ENCODE measurements around the gene NKAIN2. TPM values are rescaled to one million over a fixed set of nuclear protein-coding genes. Genes with fewer than 3 reads are reported as not detected.

The NKAIN2 gene
- polyA plus RNA-seq, 1 of the 3 experiments (the other 2 are of a cell fraction): not detected

- Histone ChIP-seq H2AFZ (ENCODE audit: low read depth) (no peak overlapping the region), H3K4me2 (no peak overlapping the region), H3K36me3 (replicated peaks in 1 of 2; ENCODE audit: control insufficient read depth in 1 of 2, insufficient read depth in 2 of 2, low read length in 1 of 2) (no peaks in the 10 kb centered on the region), H3F3A (replicated peaks; ENCODE audit: insufficient read depth) (no peaks in the 10 kb centered on the region), H3K9me2 (no peaks in the 10 kb centered on the region), H3K27ac (ENCODE audit: low read depth in 2 of 2, low read length in 1 of 2) (no peak overlapping the region), H3K9ac (no peak overlapping the region), H4K20me1 (ENCODE audit: insufficient read depth) (no peaks in the 10 kb centered on the region), H3K79me2 (ENCODE audit: insufficient read depth) (no peaks in the 10 kb centered on the region), H3K4me3 (ENCODE audit: low read depth in 2 of 2, low read length in 1 of 2) (no peak overlapping the region), H3K27me3 (ENCODE audit: insufficient read depth) (no peaks in the 10 kb centered on the region), H3K4me1 (ENCODE audit: control insufficient read depth in 1 of 2, insufficient read depth in 2 of 2, low read depth in 1 of 2, low read length in 1 of 2) (no peaks in the 10 kb centered on the region), H3K9me3 (no peaks in the 10 kb centered on the region)
- POLR2A ChIA-PET: no interaction called here
- DNase-seq: no peak
- TF ChIP-seq TEAD4 (IDR thresholded peaks at IDR 0.05; ENCODE audit: borderline replicate concordance, insufficient read depth) (no peak), RFX5 (IDR thresholded peaks at IDR 0.05; ENCODE audit: low read length) (no peak), TCF12 (IDR thresholded peaks at IDR 0.05) (no peak), NFIC (IDR thresholded peaks at IDR 0.05; ENCODE audit: borderline replicate concordance) (no peak), REST (IDR thresholded peaks at IDR 0.05; ENCODE audit: low read depth, low read length) (no peak), ELF1 (IDR thresholded peaks at IDR 0.05) (no peak), IRF3 (IDR thresholded peaks at IDR 0.05; ENCODE audit: low read depth, low read length) (no peak)
- CTCF ChIA-PET: no interaction called here
These were observed 520.6 kb downstream of the NKAIN2 start for GRCh38 chr6:124324237-124324636.

DNA sequence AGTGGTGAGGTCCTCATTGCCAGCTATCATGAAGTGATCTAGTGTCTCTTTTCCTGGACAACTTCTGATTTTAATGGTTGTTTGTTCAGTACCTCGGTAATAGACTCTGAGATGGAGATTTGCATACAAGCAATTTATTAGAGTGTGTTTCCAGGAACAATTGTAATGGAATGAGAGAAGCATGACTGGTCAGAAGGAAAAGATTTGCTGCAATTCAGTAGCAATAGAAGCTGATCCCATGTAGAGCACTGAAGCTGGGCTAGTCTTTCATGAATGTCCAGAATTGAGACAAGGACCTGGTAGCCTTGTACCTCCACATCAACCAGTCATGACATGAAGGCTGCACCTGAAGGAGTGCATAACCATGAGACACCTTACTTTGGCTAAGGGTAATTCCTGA is 526.5 kb downstream of the NKAIN2 start:
- no peak overlapping the region for H2AFZ ChIP-seq (ENCODE audit: low read depth)
- CTCF ChIA-PET: no interaction called here
- H3F3A ChIP-seq (replicated peaks; ENCODE audit: insufficient read depth): no peaks in the 10 kb centered on the region
- H3K4me2 ChIP-seq: no peak overlapping the region
- H3K27me3 ChIP-seq (ENCODE audit: insufficient read depth): no peaks in the 10 kb centered on the region
- TF ChIP-seq, protein P1, sequence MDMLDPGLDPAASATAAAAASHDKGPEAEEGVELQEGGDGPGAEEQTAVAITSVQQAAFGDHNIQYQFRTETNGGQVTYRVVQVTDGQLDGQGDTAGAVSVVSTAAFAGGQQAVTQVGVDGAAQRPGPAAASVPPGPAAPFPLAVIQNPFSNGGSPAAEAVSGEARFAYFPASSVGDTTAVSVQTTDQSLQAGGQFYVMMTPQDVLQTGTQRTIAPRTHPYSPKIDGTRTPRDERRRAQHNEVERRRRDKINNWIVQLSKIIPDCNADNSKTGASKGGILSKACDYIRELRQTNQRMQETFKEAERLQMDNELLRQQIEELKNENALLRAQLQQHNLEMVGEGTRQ (IDR thresholded peaks at IDR 0.05; ENCODE audit: borderline replicate concordance, low read depth, low read length): no peak
- TF ChIP-seq GATA2 (CRISPR knock-in tag; IDR thresholded peaks at IDR 0.05): no peak
- TF ChIP-seq MAX (IDR thresholded peaks at IDR 0.05; ENCODE audit: low read depth): no peak
- no peak for TF ChIP-seq MEF2A (IDR thresholded peaks at IDR 0.05; ENCODE audit: borderline replicate concordance, low read depth)
- no peak for TF ChIP-seq FOXJ3 (CRISPR knock-in tag; IDR thresholded peaks at IDR 0.05)
- TF ChIP-seq POLR2AphosphoS5 (IDR thresholded peaks at IDR 0.05; ENCODE audit: low read depth, low read length): no peak
- no peak for TF ChIP-seq SMC3 (IDR thresholded peaks at IDR 0.05; ENCODE audit: low read depth, low read length)
- TF ChIP-seq TEAD4 (IDR thresholded peaks at IDR 0.05; ENCODE audit: borderline replicate concordance, insufficient read depth): no peak
- no peak for TF ChIP-seq CHD2 (IDR thresholded peaks at IDR 0.05; ENCODE audit: low read length, partially characterized antibody)
- TF ChIP-seq YY1 (IDR thresholded peaks at IDR 0.05; ENCODE audit: low read depth): no peak
- TF ChIP-seq TCF12 (IDR thresholded peaks at IDR 0.05): no peak
- no peaks in the 10 kb centered on the region for H3K9me3 ChIP-seq
- no peak overlapping the region for H3K4me3 ChIP-seq (ENCODE audit: low read depth in 2 of 2, low read length in 1 of 2)
- WGBS (ENCODE audit: low lambda C conversion rate): 0% methylated on average over 1 of the region's 1 CpG
- no peaks in the 10 kb centered on the region for H3K36me3 ChIP-seq (replicated peaks in 1 of 2; ENCODE audit: control insufficient read depth in 1 of 2, insufficient read depth in 2 of 2, low read length in 1 of 2)
- H3K9me2 ChIP-seq: no peaks in the 10 kb centered on the region
- no peak overlapping the region for H3K9ac ChIP-seq
- POLR2A ChIA-PET: no interaction called here
- H3K27ac ChIP-seq (ENCODE audit: low read depth in 2 of 2, low read length in 1 of 2): no peak overlapping the region
- H3K79me2 ChIP-seq (ENCODE audit: insufficient read depth): no peaks in the 10 kb centered on the region
- no peak for DNase-seq
- no peaks in the 10 kb centered on the region for H3K4me1 ChIP-seq (ENCODE audit: control insufficient read depth in 1 of 2, insufficient read depth in 2 of 2, low read depth in 1 of 2, low read length in 1 of 2)
- H4K20me1 ChIP-seq (ENCODE audit: insufficient read depth): no peaks in the 10 kb centered on the region

All from SK-N-SH (cell line).